ENCODE results near the gene FARP1. TPM values are rescaled to one million over a fixed set of nuclear protein-coding genes. Genes with fewer than 3 reads are reported as not detected.

The FARP1 gene
- polyA plus RNA-seq, 1 of the 3 experiments (the other 2 are of a cell fraction): 12.0 TPM

GRCh38 chr13:98450026-98450425 lies 307.1 kb downstream of the FARP1 start:
- ChIA-PET POLR2A (no interaction called here), CTCF (interaction anchor here (1.2 to 9.3 kb wide), 6 partner anchors 17 to 594 kb away, joined by 3 to 164 read pairs (median 14); no protein-coding TSS in a partner anchor)
- H3K4me3 ChIP-seq (ENCODE audit: low read depth in 2 of 2, low read length in 1 of 2): no peak overlapping the region
- no peaks in the 10 kb centered on the region for H3K27me3 ChIP-seq (ENCODE audit: insufficient read depth)
- no peak overlapping the region for H3K27ac ChIP-seq (ENCODE audit: low read depth in 2 of 2, low read length in 1 of 2)
- DNase-seq: no peak
- no peak for TF ChIP-seq RXRA (IDR thresholded peaks at IDR 0.05; ENCODE audit: borderline replicate concordance, low read depth)
- peaks cover 22 to 59% of the 10 kb centered on the region in 2 experiments for H3K36me3 ChIP-seq (replicated peaks in 1 of 2; ENCODE audit: control insufficient read depth in 1 of 2, insufficient read depth in 2 of 2, low read length in 1 of 2)
- H3K9me3 ChIP-seq: no peaks in the 10 kb centered on the region
- no peak overlapping the region for H3K4me2 ChIP-seq
- H3K4me1 ChIP-seq (ENCODE audit: control insufficient read depth in 1 of 2, insufficient read depth in 2 of 2, low read depth in 1 of 2, low read length in 1 of 2): peaks cover 5 to 19% of the 10 kb centered on the region in 2 experiments; a peak in 2 of 4 replicates
- WGBS (ENCODE audit: low lambda C conversion rate): 87% methylated on average over 1 of the region's 1 CpG
- H3F3A ChIP-seq (replicated peaks; ENCODE audit: insufficient read depth): peaks cover 25% of the 10 kb centered on the region
- no peak overlapping the region for H3K9ac ChIP-seq
- H4K20me1 ChIP-seq (ENCODE audit: insufficient read depth): peaks cover 11% of the 10 kb centered on the region; the same call in 1 of the 2 replicates
- no peaks in the 10 kb centered on the region for H3K79me2 ChIP-seq (ENCODE audit: insufficient read depth)
- H2AFZ ChIP-seq (ENCODE audit: low read depth): no peak overlapping the region
- H3K9me2 ChIP-seq: no peaks in the 10 kb centered on the region

DNA sequence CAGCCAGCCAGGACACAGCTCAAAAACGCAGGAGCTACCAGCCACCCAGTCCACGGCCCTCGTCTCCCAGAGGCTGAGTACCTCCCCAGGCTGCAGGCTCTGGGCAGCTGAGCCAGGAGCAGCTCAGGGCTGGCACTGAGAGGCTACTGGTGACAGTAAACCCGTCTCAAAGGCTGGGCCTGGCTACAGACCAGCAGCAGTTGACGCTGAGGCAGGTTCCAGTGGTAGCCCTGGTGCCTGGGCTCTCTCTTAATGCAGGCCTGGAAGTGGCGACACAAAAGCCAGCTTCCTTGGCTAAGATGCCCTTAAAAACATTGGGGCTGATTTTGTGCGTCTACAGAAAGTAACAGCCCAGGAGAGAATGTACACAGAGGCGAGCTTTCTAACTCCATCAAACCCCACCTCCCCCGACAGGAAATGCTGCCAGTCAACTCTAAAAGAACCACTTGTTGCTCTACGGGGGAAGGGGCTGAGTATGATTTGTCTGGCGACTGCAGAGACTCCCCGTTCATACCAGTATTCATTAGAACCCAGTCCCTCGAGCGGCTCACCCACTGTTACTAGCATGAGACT lies 307.7 kb downstream of the FARP1 start:
- Histone ChIP-seq H3K27ac (ENCODE audit: low read depth in 2 of 2, low read length in 1 of 2) (peak overlapping the region in 1 of 2 experiments; percentile 25; a peak in 1 of 4 replicates), H3K4me1 (ENCODE audit: control insufficient read depth in 1 of 2, insufficient read depth in 2 of 2, low read depth in 1 of 2, low read length in 1 of 2) (peaks cover 8 to 13% of the 10 kb centered on the region in 2 experiments; a peak in 2 of 4 replicates), H2AFZ (ENCODE audit: low read depth) (no peak overlapping the region), H3K4me2 (no peak overlapping the region), H4K20me1 (ENCODE audit: insufficient read depth) (peaks cover 11% of the 10 kb centered on the region; the same call in 1 of the 2 replicates), H3K79me2 (ENCODE audit: insufficient read depth) (no peaks in the 10 kb centered on the region), H3K4me3 (ENCODE audit: low read depth in 2 of 2, low read length in 1 of 2) (no peak overlapping the region), H3K9me2 (no peaks in the 10 kb centered on the region), H3K9me3 (no peaks in the 10 kb centered on the region), H3K36me3 (replicated peaks in 1 of 2; ENCODE audit: control insufficient read depth in 1 of 2, insufficient read depth in 2 of 2, low read length in 1 of 2) (peaks cover 22 to 61% of the 10 kb centered on the region in 2 experiments), H3F3A (replicated peaks; ENCODE audit: insufficient read depth) (peaks cover 30% of the 10 kb centered on the region), H3K27me3 (ENCODE audit: insufficient read depth) (no peaks in the 10 kb centered on the region), H3K9ac (no peak overlapping the region)
- TF ChIP-seq, protein P1, sequence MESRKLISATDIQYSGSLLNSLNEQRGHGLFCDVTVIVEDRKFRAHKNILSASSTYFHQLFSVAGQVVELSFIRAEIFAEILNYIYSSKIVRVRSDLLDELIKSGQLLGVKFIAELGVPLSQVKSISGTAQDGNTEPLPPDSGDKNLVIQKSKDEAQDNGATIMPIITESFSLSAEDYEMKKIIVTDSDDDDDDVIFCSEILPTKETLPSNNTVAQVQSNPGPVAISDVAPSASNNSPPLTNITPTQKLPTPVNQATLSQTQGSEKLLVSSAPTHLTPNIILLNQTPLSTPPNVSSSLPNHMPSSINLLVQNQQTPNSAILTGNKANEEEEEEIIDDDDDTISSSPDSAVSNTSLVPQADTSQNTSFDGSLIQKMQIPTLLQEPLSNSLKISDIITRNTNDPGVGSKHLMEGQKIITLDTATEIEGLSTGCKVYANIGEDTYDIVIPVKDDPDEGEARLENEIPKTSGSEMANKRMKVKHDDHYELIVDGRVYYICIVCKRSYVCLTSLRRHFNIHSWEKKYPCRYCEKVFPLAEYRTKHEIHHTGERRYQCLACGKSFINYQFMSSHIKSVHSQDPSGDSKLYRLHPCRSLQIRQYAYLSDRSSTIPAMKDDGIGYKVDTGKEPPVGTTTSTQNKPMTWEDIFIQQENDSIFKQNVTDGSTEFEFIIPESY (IDR thresholded peaks at IDR 0.05; ENCODE audit: borderline replicate concordance, low read depth): no peak
- TF ChIP-seq GATA2 (CRISPR knock-in tag; IDR thresholded peaks at IDR 0.05): no peak
- no peak for TF ChIP-seq RAD21 (IDR thresholded peaks at IDR 0.05; ENCODE audit: low read length)
- no peak for TF ChIP-seq REST (IDR thresholded peaks at IDR 0.05; ENCODE audit: low read depth, low read length)
- no peak for TF ChIP-seq RXRA (IDR thresholded peaks at IDR 0.05; ENCODE audit: borderline replicate concordance, low read depth)
- no peak for TF ChIP-seq NRF1 (IDR thresholded peaks at IDR 0.05; ENCODE audit: low read depth, low read length)
- no peak for TF ChIP-seq TAF1 (IDR thresholded peaks at IDR 0.05; ENCODE audit: borderline replicate concordance, low read depth, low read length)
- 77% methylated on average over 7 of the region's 14 CpGs for WGBS (ENCODE audit: low lambda C conversion rate)
- POLR2A ChIA-PET: no interaction called here
- no peak for DNase-seq
- CTCF ChIA-PET: interaction anchor here (0.6 to 9.3 kb wide), 7 partner anchors 17 to 595 kb away, joined by 3 to 164 read pairs (median 4); no protein-coding TSS in a partner anchor
